Activated B cell treated with CpG ODN at 0.5 μM for 24 hours (primary cell): ENCODE data around the gene DDX4. TPM values are rescaled to one million over a fixed set of nuclear protein-coding genes. Genes with fewer than 3 reads are reported as not detected.
"Not testable (repeated sequence)": the region's sequence is repeated elsewhere in the genome, so short reads cannot be mapped to it uniquely, and the experiment has no call there.

Experiments
- ATAC-seq: fragments of 200-7000 bp; cut with Tn5 transposase; one replicate; pipeline ENCODE4 v1.10.0; 2021; ENCODE audit warnings: low read depth, mild to moderate bottlenecking, moderate library complexity
- CTCF ChIA-PET: fragments of 350-600 bp; sonication (Branson Sonifier 250); formaldehyde crosslinking; loops from one replicate; lab custom pipeline; 2021; ENCODE audit warnings: antibody characterized with exemption; lab: Charles Lee
- POLR2A ChIA-PET: fragments of 350-600 bp; sonication (Branson Sonifier 250); formaldehyde crosslinking; loops from one replicate; lab custom pipeline; 2021; ENCODE audit warnings: antibody characterized with exemption; lab: Charles Lee
- DNase-seq: peaks from one replicate; pipeline ENCODE4 v3.0.0; 2022
- H3K27ac Mint-ChIP-seq: one replicate; pipeline ENCODE4 v1.8.0; 2020; ENCODE audit warnings: mixed read lengths
- H3K27me3 Mint-ChIP-seq: one replicate; pipeline ENCODE4 v1.8.0; 2021; ENCODE audit warnings: mixed read lengths
- H3K36me3 Mint-ChIP-seq: one replicate; pipeline ENCODE4 v1.8.0; 2021; ENCODE audit warnings: low read depth, mixed read lengths
- H3K4me1 Mint-ChIP-seq: one replicate; pipeline ENCODE4 v1.8.0; 2021; ENCODE audit warnings: mixed read lengths
- H3K4me3 Mint-ChIP-seq: one replicate; pipeline ENCODE4 v1.8.0; 2020; ENCODE audit warnings: mild to moderate bottlenecking, mixed read lengths
- H3K9me3 Mint-ChIP-seq: one replicate; pipeline ENCODE4 v1.8.0; 2020; ENCODE audit warnings: mixed read lengths
- CTCF ChIP-seq: fragments of 200-600 bp; IDR thresholded peaks from one replicate; pipeline ENCODE4 v1.8.0; 2022; ENCODE audit warnings: antibody characterized with exemption, mild to moderate bottlenecking
- intact Hi-C: fragments of 100-400 bp; cut with micrococcal nuclease; formaldehyde crosslinking; loops from one replicate; pipeline ENCODE4 v1.15.1; 2024
- total RNA-seq: library from RNA; stranded (reverse); gene quantifications from 2 replicates; pipeline ENCODE4 v1.2.3, GENCODE V29; 2022

The DDX4 gene
- total RNA-seq, 1 donor from 2014 or later, result not detected

DNA sequence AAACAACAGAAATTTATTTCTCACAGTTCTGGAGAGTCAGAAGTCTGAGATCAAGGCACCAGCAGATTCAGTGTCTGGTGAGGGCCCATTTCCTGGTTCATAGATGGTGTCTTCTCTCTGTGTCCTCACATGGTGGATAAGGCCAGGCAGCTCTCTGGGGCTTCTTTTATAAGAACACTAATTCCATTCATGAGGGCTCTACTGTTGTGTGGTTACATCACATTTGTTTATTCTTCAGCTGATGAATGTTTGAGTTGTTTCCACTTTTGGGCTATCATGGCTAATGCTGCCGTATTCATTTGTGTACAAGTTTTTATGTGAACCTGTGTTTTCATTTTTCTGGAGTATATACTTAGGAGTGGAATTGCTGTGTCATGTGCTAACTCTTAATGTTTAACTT, 35.2 kb downstream of the DDX4 start:
- Mint-ChIP-seq H3K9me3 (no peaks in the 10 kb centered on the region), H3K4me1 (no peaks in the 10 kb centered on the region), H3K27ac (no peak overlapping the region), H3K27me3 (peaks cover 8% of the 10 kb centered on the region), H3K36me3 (no peaks in the 10 kb centered on the region), H3K4me3 (no peak overlapping the region)
- DNase-seq (no peak), ATAC-seq (no peak)
- intact Hi-C loops, result no loop called here
- ChIA-PET CTCF (no interaction called here), POLR2A (no interaction called here)
- TF ChIP-seq CTCF, result no peak

DNA sequence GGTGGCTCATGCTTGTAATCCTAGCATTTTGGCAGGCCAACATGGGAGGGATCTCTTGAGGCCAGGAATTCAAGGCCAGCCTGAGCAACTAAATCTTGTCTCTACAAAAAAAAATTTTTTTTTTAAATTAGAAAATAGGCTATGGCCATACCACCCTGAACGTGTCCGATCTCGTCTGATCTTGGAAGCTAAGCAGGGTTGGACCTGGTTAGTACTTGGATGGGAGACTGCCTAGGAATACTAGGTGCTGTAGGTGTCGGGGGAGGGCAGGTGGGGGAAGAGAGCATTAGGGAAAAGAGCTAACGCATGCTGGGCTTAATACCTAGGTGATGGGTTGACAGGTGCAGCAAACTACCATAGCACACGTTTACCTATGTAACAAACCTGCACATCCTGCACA, 39.5 kb downstream of the DDX4 start:
- H3K27me3 Mint-ChIP-seq, result peaks cover 8% of the 10 kb centered on the region
- no peaks in the 10 kb centered on the region for H3K9me3 Mint-ChIP-seq
- DNase-seq (no peak), ATAC-seq (no peak)
- no peaks in the 10 kb centered on the region for H3K4me1 Mint-ChIP-seq
- no peak overlapping the region for H3K4me3 Mint-ChIP-seq
- intact Hi-C loops, result no loop called here
- H3K36me3 Mint-ChIP-seq, result no peaks in the 10 kb centered on the region
- H3K27ac Mint-ChIP-seq, result no peak overlapping the region
- ChIA-PET CTCF (no interaction called here), POLR2A (no interaction called here)
- no peak for TF ChIP-seq CTCF

DNA sequence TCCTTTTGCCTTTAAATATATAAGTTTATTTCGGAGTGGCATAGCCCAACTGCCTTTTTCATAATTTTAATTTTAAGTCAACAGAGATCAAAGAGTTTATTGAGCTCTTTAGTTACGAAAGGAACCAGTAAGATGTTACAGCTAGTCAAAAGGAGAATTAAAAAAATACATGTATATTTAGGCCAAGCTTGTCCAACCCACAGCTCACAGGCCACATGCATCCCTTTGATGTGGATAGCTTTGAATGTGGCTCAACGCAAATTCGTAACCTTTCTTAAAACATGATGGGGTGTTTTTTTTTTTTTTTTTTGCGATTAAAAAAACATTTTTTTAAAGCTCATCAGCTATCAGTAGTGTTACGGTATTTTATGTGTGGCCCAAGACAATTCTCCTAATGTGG, 63.1 kb downstream of the DDX4 start:
- intact Hi-C loops, result no loop called here
- ChIA-PET CTCF (no interaction called here), POLR2A (no interaction called here)
- Mint-ChIP-seq H3K36me3 (no peaks in the 10 kb centered on the region), H3K4me3 (no peak overlapping the region), H3K9me3 (no peaks in the 10 kb centered on the region), H3K27me3 (no peaks in the 10 kb centered on the region), H3K4me1 (no peaks in the 10 kb centered on the region), H3K27ac (no peak overlapping the region)
- DNase-seq (no peak), ATAC-seq (no peak)
- no peak for TF ChIP-seq CTCF

GRCh38 chr5:55808814-55809213, 71.0 kb downstream of the DDX4 start:
- H3K4me1 Mint-ChIP-seq, ATAC-seq, H3K9me3 Mint-ChIP-seq, intact Hi-C loops, H3K27ac Mint-ChIP-seq, DNase-seq, H3K27me3 Mint-ChIP-seq, CTCF ChIA-PET, H3K36me3 Mint-ChIP-seq, H3K4me3 Mint-ChIP-seq, POLR2A ChIA-PET: not testable (repeated sequence)

DNA sequence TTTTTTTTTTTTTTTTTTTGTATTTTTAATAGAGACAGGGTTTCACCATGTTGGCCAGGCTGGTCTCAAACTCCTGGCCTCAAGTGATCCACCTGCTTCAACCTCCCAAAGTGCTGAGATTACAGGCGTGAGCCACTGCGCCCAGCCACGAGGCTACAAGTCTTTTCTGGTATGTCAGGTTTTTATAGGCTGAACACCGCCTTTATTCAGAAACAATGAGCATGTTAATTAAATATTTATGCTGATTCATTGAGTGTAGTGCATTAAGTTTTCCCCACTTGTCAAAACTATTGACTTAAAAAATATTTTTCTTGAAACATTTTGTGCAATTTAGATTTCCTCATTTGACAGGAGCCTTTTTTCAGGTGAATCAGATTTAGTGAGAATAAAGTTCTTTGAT, 78.1 kb downstream of the DDX4 start:
- peaks cover 23% of the 10 kb centered on the region for H3K27me3 Mint-ChIP-seq
- H3K4me3 Mint-ChIP-seq, DNase-seq, H3K9me3 Mint-ChIP-seq, POLR2A ChIA-PET, intact Hi-C loops, H3K4me1 Mint-ChIP-seq, H3K36me3 Mint-ChIP-seq, CTCF ChIA-PET, H3K27ac Mint-ChIP-seq, ATAC-seq: not testable (repeated sequence)

GRCh38 chr5:55816342-55816741, 78.5 kb downstream of the DDX4 start:
- CTCF ChIA-PET, result no interaction called here
- Mint-ChIP-seq H3K9me3 (no peaks in the 10 kb centered on the region), H3K27ac (no peak overlapping the region), H3K4me3 (no peak overlapping the region), H3K36me3 (no peaks in the 10 kb centered on the region), H3K27me3 (peaks cover 27% of the 10 kb centered on the region), H3K4me1 (no peaks in the 10 kb centered on the region)
- intact Hi-C loops, result no loop called here
- TF ChIP-seq CTCF, result no peak
- POLR2A ChIA-PET, result no interaction called here
- no peak for ATAC-seq
- DNase-seq, result no peak
